ENCODE results near the gene ITFG1.

Gene ITFG1

DNA sequence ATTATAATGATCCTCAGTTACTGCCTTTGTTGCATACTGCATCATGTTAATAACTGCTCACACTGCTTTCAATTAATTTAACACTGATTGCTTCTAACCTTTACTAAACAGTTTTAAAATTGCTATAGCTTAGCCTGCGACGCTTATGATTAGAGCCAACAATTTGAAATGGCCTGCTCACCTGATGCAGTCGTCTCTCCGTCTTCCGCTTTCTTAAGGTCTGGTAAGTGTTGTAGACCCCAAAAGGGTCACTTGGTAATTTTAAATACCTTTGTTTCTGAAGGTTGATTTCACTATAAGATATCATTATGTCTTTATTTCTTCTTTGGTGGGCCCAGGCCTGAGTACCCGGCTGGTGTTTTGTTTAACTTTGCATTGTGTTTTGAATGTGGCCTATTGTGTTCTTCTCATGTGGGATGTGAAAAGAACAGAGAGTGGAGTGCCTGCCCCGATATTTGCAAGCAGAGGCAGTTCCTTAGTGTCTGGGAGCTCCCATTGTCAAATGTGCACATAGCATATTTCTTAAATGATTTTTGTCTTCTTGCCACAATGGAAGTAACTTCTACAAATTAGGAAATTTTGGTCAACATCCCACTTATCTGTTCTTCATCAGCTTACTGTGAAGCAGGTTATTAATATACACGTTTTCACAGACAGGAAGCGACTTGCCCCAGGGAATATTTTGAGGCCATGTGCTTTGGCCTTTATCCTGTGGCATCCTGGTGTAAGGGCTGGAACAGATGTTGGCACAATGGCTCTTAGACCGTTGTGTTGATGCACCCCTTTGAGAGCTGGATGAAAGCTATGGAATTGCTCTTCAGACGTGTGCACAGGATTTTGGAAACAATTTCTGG, 3.1 kb upstream of the ITFG1 start:
- H3K4me3 ChIP-seq (ENCODE audit: low read depth, low read length), result no peak overlapping the region
- TF ChIP-seq CTCF (IDR thresholded peaks at IDR 0.05; ENCODE audit: borderline replicate concordance, insufficient read depth, low read depth, low read length), result no peak

- no peak for TF ChIP-seq CTCF (IDR thresholded peaks at IDR 0.05; ENCODE audit: borderline replicate concordance, insufficient read depth, low read depth, low read length)
Measured at GRCh38 chr16:47461598-47462266, 869 bp upstream of the ITFG1 start.

DNA sequence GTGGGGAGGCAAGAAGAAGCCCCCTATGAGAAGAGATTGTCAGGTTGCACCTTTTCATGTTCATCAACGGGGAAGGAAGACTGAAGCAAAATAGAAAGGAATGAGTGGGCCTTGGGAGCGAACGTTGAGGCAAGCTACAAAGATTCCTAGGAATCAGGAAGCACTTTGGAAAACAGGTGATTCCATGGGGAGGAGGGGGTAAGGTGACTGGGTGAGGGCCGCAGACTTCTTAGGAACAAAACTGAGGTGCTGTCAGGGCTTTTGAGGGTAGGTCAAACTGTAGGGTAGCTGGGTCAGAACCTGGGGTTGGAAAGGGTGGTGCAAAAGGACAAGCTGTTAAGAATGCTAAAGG, 528 bp downstream of the ITFG1 start:
- TF ChIP-seq CTCF (IDR thresholded peaks at IDR 0.05; ENCODE audit: borderline replicate concordance, insufficient read depth, low read depth, low read length), result no peak
- H3K4me3 ChIP-seq (ENCODE audit: low read depth, low read length), result peak overlapping the region; percentile 68

More at GRCh38 chr16:47461598-47462266, 869 bp upstream of the ITFG1 start:
- peak overlapping the region; percentile 68 for H3K4me3 ChIP-seq (ENCODE audit: low read depth, low read length)

GRCh38 chr16:47459603-47460002, 1.3 kb downstream of the ITFG1 start:
- TF ChIP-seq CTCF (IDR thresholded peaks at IDR 0.05; ENCODE audit: borderline replicate concordance, insufficient read depth, low read depth, low read length), result no peak
- H3K4me3 ChIP-seq (ENCODE audit: low read depth, low read length), result peak overlapping the region; percentile 68

DNA sequence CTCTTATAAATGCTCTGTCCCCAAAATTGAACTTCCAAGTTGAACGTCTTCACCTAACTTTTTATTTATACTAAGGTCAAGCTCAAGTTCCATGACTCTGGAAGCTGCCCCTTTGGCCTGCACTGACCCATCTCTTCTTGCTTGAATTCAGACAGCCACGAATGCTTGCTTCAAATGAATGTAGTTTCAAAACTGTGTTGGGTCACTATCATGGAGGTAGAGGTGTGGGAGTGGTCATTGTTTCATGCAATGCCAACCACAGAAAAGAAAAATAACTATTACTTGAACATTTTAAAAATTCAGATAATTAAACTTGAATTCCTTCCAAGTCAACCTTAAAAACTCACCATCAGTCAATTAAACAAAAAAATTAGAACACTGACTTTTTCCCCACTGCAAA, 2.5 kb downstream of the ITFG1 start:
- no peak for TF ChIP-seq CTCF (IDR thresholded peaks at IDR 0.05; ENCODE audit: borderline replicate concordance, insufficient read depth, low read depth, low read length)
- H3K4me3 ChIP-seq (ENCODE audit: low read depth, low read length), result no peak overlapping the region

GRCh38 chr16:47449788-47450187, 11.1 kb downstream of the ITFG1 start:
- H3K4me3 ChIP-seq (ENCODE audit: low read depth, low read length), result no peak overlapping the region
- TF ChIP-seq CTCF (IDR thresholded peaks at IDR 0.05; ENCODE audit: borderline replicate concordance, insufficient read depth, low read depth, low read length), result no peak

Data from GM12875 (cell line).